ENCODE results near the gene KCNT1. TPM values are rescaled to one million over a fixed set of nuclear protein-coding genes. Genes with fewer than 3 reads are reported as not detected.

Gene KCNT1
- total RNA-seq, 2 experiments from 2014 or later: not detected

DNA sequence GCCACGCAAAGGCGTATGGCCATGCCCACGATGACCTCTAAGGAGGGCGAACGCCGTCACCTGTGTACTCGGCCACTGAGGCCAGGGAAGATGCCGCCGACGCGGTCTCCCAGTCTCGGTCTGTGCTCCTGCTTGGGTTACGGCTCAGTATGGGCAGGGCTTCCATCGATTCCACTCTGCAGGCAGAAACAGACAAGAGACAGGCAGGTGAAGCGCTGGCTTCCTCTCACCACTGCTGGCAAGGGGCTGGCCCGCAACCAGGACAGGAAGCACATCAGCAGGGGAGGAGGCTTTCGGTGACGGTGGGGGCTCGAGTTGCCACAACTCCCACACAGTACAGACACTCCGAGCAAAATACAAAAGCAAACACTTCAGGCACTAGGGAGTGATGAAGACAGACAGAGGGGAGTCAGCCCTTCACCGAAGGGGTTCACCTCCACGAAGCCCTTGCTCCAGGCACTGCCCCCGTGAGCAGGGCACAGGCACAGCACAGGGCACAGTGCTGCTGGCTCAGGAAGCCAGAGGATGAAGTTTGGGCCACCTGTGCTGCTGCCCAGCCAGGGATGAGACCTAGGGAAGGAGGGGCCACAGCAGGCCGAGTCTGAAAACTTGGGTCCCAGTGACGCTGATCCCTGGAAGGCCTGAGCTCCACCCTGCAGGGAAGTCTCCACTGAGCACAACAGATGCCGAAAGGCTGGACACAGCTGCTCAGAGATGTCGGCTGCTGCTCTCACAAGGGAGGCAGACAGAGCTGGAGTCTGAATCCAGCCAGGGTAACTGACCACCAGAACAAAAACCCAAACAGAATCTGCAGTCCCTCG, 114.1 kb downstream of the KCNT1 start:
- Mint-ChIP-seq H3K4me1 (peaks cover 8% of the 10 kb centered on the region), H3K4me3 (no peak overlapping the region), H3K9me3 (ENCODE audit: low read depth) (no peaks in the 10 kb centered on the region), H3K27ac (peak overlapping the region; percentile 40), H3K36me3 (peaks cover 13% of the 10 kb centered on the region), H3K27me3 (no peaks in the 10 kb centered on the region)
- DNase-seq (peak; percentile 49), ATAC-seq (peak; percentile 47)
- CTCF ChIA-PET: interaction anchor here (1.4 kb wide), 1 partner anchor 12 kb away, joined by 5 read pairs; no protein-coding TSS in a partner anchor

DNA sequence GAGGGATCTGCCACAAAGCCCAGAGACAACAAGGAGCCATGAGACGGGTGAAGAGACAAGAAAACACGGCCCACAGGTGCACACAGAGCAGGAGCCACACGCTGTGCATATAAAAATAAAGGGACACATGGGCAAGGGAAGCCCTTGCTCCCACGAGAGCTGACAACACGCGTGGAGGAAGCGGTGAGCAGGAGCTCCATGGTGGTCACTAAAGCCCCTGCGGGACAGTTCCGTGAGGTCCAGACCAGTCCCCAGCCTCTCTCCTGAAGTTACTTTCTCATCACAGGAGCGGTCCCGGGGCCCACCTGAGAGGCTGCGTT, 114.6 kb downstream of the KCNT1 start:
- no peak overlapping the region for H3K4me3 Mint-ChIP-seq
- no peaks in the 10 kb centered on the region for H3K27me3 Mint-ChIP-seq
- peaks cover 8% of the 10 kb centered on the region for H3K4me1 Mint-ChIP-seq
- H3K9me3 Mint-ChIP-seq (ENCODE audit: low read depth): no peaks in the 10 kb centered on the region
- no peak for DNase-seq
- peaks cover 10% of the 10 kb centered on the region for H3K36me3 Mint-ChIP-seq
- H3K27ac Mint-ChIP-seq: no peak overlapping the region
- CTCF ChIA-PET: interaction anchor here (1.4 kb wide), 1 partner anchor 11 kb away, joined by 5 read pairs; no protein-coding TSS in a partner anchor
- ATAC-seq: no peak

- peaks cover 12% of the 10 kb centered on the region for H3K36me3 Mint-ChIP-seq
- CTCF ChIA-PET: interaction anchor here (1.2 kb wide), 1 partner anchor 21 kb away, joined by 4 read pairs; no protein-coding TSS in a partner anchor
Observed at GRCh38 chr9:135817951-135818717, 116.1 kb downstream of the KCNT1 start.

DNA sequence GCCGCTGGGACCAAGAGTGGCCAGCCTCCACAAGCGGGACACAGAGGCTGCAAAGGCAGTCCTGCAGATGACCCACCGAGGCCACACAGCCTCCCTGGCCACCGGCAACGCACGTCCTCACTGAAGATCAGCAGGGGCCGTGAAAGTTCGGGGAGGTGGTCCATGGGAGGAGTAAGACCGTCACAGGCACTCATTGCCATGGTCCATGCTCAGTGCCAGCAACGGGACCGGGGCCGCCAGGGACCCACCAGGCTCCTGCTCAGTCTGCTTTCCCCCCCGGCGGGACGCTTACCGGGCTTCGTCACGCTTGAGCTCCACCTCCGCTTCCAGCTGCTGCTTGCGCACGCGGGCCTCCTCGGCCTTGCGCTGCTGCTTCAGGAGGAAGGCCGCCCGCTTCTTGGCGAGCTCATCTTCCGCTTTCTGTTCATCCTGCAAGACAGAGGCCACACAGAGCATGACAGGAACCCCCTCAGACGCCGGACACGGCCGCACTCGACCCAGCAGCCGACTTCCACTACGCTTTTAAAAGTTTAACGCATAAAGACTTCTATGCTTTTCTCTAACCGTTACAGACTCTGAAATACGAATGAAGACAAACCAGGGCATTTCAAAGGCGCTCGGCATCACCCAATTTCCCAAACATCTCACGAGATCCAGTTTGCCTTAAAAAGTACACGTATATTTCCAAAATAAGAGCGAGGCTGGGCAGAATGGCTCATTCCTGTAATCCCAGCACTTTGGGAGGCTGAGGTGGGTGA, 116.9 kb downstream of the KCNT1 start:
- no peaks in the 10 kb centered on the region for H3K9me3 Mint-ChIP-seq (ENCODE audit: low read depth)
- H3K4me1 Mint-ChIP-seq: peaks cover 8% of the 10 kb centered on the region
- H3K27ac Mint-ChIP-seq: no peak overlapping the region
- H3K36me3 Mint-ChIP-seq: peaks cover 12% of the 10 kb centered on the region
- no peak overlapping the region for H3K4me3 Mint-ChIP-seq
- H3K27me3 Mint-ChIP-seq: no peaks in the 10 kb centered on the region
- CTCF ChIA-PET: interaction anchor here (1.2 kb wide), 1 partner anchor 22 kb away, joined by 4 read pairs; no protein-coding TSS in a partner anchor
- no peak for ATAC-seq
- DNase-seq: no peak

More at GRCh38 chr9:135817951-135818717, 116.1 kb downstream of the KCNT1 start:
- Mint-ChIP-seq H3K9me3 (ENCODE audit: low read depth) (no peaks in the 10 kb centered on the region), H3K27me3 (no peaks in the 10 kb centered on the region), H3K27ac (no peak overlapping the region), H3K4me1 (peaks cover 8% of the 10 kb centered on the region), H3K4me3 (no peak overlapping the region)
- no peak for DNase-seq
- ATAC-seq: no peak

- CTCF ChIA-PET: no interaction called here
- DNase-seq (no peak), ATAC-seq (no peak)
- H3K27me3 Mint-ChIP-seq: no peaks in the 10 kb centered on the region
- H3K4me3 Mint-ChIP-seq: no peak overlapping the region
- H3K4me1 Mint-ChIP-seq: peaks cover 8% of the 10 kb centered on the region
- H3K9me3 Mint-ChIP-seq (ENCODE audit: low read depth): no peaks in the 10 kb centered on the region
- no peak overlapping the region for H3K27ac Mint-ChIP-seq
- peaks cover 9% of the 10 kb centered on the region for H3K36me3 Mint-ChIP-seq
Observed at GRCh38 chr9:135819905-135820304, 117.9 kb downstream of the KCNT1 start.

- H3K27ac Mint-ChIP-seq: no peak overlapping the region
- H3K4me3 Mint-ChIP-seq: no peak overlapping the region
- no peaks in the 10 kb centered on the region for H3K9me3 Mint-ChIP-seq (ENCODE audit: low read depth)
- DNase-seq (no peak), ATAC-seq (no peak)
- no peaks in the 10 kb centered on the region for H3K27me3 Mint-ChIP-seq
- CTCF ChIA-PET: no interaction called here
- H3K36me3 Mint-ChIP-seq: peaks cover 5% of the 10 kb centered on the region
- peaks cover 5% of the 10 kb centered on the region for H3K4me1 Mint-ChIP-seq
Observed at GRCh38 chr9:135820661-135821060, 118.7 kb downstream of the KCNT1 start.

- Mint-ChIP-seq H3K36me3 (peaks cover 5% of the 10 kb centered on the region), H3K9me3 (ENCODE audit: low read depth) (no peaks in the 10 kb centered on the region), H3K27me3 (no peaks in the 10 kb centered on the region), H3K4me3 (no peak overlapping the region), H3K4me1 (peaks cover 1% of the 10 kb centered on the region), H3K27ac (no peak overlapping the region)
- CTCF ChIA-PET: no interaction called here
- no peak for ATAC-seq
- DNase-seq: no peak
Observed at GRCh38 chr9:135821116-135821515, 119.1 kb downstream of the KCNT1 start.

DNA sequence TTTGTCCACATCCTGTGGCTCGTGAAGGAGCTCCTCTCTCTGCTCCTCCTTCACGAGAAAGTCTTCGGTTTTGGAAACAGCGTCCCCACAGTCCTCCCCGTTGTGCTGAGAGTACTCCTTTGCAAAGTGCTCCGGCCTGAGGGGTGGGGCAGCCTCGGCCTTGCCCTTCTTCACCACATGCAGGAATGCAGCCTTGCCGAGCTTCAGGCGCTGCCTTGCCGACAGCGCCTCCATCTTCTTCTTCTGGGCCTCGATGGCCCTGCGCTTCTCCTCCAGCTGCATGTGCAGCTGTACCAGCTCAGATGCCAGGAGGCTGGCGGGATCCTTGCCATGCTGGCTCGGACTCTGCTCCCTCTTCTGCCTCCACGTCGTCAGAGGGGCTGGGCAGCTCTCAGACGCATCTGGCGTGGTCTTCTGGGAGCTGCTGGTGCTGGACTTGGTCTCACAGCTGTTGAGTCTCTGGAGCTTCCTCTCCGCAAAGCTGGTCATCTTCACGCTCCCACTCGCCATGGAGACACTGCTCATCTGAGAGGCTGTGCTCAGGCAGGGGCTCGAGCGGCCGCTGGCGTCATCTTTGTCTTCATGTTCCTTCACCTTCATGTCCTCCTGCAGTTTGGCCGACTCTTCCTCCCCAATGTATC, 119.9 kb downstream of the KCNT1 start:
- ATAC-seq (no peak), DNase-seq (no peak)
- Mint-ChIP-seq H3K4me3 (no peak overlapping the region), H3K9me3 (ENCODE audit: low read depth) (no peaks in the 10 kb centered on the region), H3K27ac (no peak overlapping the region), H3K36me3 (peaks cover 5% of the 10 kb centered on the region), H3K4me1 (no peaks in the 10 kb centered on the region), H3K27me3 (no peaks in the 10 kb centered on the region)
- CTCF ChIA-PET: no interaction called here

DNA sequence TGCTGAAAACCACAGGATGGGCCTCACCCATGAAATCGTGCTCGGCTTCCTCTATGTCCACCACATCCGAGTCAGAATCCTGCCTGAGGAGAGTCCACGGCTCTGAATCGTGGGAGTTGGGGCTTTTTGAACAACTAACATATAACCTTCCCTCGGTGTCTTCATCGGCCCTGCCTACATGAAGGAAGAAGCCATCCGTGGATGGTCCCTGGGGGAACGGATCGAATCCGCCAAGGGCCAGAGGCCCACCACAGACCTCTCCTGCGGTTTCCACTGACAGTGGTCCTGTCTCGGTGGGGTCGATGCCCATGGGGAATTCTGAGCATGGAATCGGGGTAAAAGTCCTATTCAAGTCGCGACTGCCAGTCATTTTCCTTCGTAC, 120.4 kb downstream of the KCNT1 start:
- no peaks in the 10 kb centered on the region for H3K27me3 Mint-ChIP-seq
- no peak for ATAC-seq
- H3K27ac Mint-ChIP-seq: no peak overlapping the region
- peaks cover 5% of the 10 kb centered on the region for H3K36me3 Mint-ChIP-seq
- H3K4me1 Mint-ChIP-seq: no peaks in the 10 kb centered on the region
- no peak overlapping the region for H3K4me3 Mint-ChIP-seq
- H3K9me3 Mint-ChIP-seq (ENCODE audit: low read depth): no peaks in the 10 kb centered on the region
- no peak for DNase-seq
- CTCF ChIA-PET: no interaction called here

- H3K36me3 Mint-ChIP-seq: peaks cover 5% of the 10 kb centered on the region
- H3K27ac Mint-ChIP-seq: no peak overlapping the region
- peaks cover under 1% of the 10 kb centered on the region for H3K9me3 Mint-ChIP-seq (ENCODE audit: low read depth)
- no peak for ATAC-seq
- no peaks in the 10 kb centered on the region for H3K4me1 Mint-ChIP-seq
- DNase-seq: no peak
- H3K4me3 Mint-ChIP-seq: no peak overlapping the region
- H3K27me3 Mint-ChIP-seq: no peaks in the 10 kb centered on the region
- CTCF ChIA-PET: no interaction called here
Observed at GRCh38 chr9:135823036-135823435, 121.1 kb downstream of the KCNT1 start.

DNA sequence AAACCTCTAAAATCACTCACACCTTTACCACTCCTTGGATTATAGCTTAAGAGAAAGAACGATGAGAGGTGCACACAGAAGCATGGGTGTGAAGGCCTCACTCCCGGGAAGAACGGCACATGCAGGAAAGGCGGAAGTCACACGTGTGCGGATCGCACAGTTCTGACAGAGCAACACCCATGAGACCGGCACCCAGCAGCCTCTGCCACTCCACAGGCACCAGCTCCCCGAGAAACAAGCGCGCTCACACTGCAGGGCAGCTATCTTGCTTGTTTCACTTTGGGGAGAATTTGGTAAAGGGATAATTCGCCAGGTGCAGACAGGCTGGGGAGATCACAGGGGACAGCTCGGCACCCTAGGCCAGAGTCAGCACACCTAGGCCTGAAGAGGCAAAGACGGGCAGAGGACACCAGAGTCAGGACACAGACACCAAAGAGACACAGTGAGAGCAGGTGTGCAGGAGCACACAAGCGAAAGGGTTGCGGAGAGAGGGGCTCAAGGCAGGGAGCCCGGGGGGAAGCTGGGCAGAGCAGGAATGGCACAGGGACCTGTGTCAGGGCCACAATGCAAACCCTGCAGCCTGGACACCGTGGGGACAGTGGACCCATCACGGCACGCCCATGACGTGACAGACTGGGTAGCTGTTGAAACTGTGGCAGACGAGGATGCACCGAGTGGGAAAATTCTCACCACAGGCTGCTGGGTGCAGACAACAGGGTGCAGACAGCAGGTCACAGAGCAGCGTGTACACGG, 123.6 kb downstream of the KCNT1 start:
- ATAC-seq: no peak
- Mint-ChIP-seq H3K4me3 (no peak overlapping the region), H3K27me3 (no peaks in the 10 kb centered on the region), H3K27ac (no peak overlapping the region), H3K4me1 (no peaks in the 10 kb centered on the region), H3K9me3 (ENCODE audit: low read depth) (peaks cover 8% of the 10 kb centered on the region), H3K36me3 (peaks cover 18% of the 10 kb centered on the region)
- CTCF ChIA-PET: no interaction called here
- DNase-seq: no peak

DNA sequence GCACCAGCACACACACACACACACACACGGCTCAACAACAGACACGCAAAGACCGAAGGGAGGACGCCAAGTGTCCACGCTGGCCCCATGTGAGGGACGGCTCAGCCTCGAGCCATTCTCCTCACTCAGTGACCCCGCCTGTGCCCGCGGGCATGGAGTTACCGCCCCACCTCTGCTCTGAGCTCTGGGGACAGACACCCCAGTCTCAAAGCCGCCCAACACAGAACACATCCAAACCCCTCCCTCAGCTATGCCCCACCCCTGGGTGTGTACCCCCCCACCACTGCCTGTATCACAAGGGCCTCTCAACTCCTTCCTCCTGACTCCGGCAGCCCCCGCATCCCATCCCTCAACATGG, 124.2 kb downstream of the KCNT1 start:
- H3K36me3 Mint-ChIP-seq: peaks cover 18% of the 10 kb centered on the region
- no peak for DNase-seq

More for the DNA sequence above, 124.2 kb downstream of the KCNT1 start:
- no peak for ATAC-seq
- Mint-ChIP-seq H3K27ac (no peak overlapping the region), H3K27me3 (no peaks in the 10 kb centered on the region), H3K4me1 (no peaks in the 10 kb centered on the region), H3K4me3 (no peak overlapping the region), H3K9me3 (ENCODE audit: low read depth) (peaks cover 8% of the 10 kb centered on the region)
- CTCF ChIA-PET: no interaction called here
